SK-N-SH (cell line): ENCODE measurements around the gene EPHA6.

Source experiments
- CTCF ChIP-seq: fragments of 200-600 bp; sonication (generic); IDR thresholded peaks from 2 replicates; pipeline ENCODE4 v1.6.1; 2017; ENCODE audit warnings: antibody characterized with exemption, mild to moderate bottlenecking, moderate library complexity
- FOXM1 ChIP-seq: IDR thresholded peaks from 2 replicates; pipeline ENCODE4 v1.4.0; 2012; ENCODE audit warnings: low read depth, mild to moderate bottlenecking
- GABPA ChIP-seq: IDR thresholded peaks from 2 replicates; pipeline ENCODE4 v1.4.0; 2012; ENCODE audit warnings: low read depth, mild to moderate bottlenecking
- MXI1 ChIP-seq: IDR thresholded peaks from 2 replicates; pipeline ENCODE4 v1.6.1; 2012; ENCODE audit warnings: mild to moderate bottlenecking, low read depth, low read length, improper control_type of control experiment
- POLR2AphosphoS5 ChIP-seq: IDR thresholded peaks from 2 replicates; pipeline ENCODE4 v1.6.1; 2012; ENCODE audit warnings: low read depth, low read length
- RFX5 ChIP-seq: IDR thresholded peaks from 2 replicates; pipeline ENCODE4 v1.6.1; 2012; ENCODE audit warnings: mild to moderate bottlenecking, improper control_type of control experiment, low read length
- RXRA ChIP-seq: IDR thresholded peaks from 2 replicates; pipeline ENCODE4 v1.4.0; 2012; ENCODE audit warnings: low read depth, mild to moderate bottlenecking, borderline replicate concordance
- SIN3A ChIP-seq: IDR thresholded peaks from 2 replicates; pipeline ENCODE4 v1.6.1; 2012; ENCODE audit warnings: low read depth, mild to moderate bottlenecking, low read length, moderate library complexity, borderline replicate concordance
- USF2 ChIP-seq: fragments of 150-350 bp; IDR thresholded peaks from 2 replicates; pipeline ENCODE4 v1.6.1; 2017; ENCODE audit warnings: antibody characterized with exemption, low read length, low read depth, borderline replicate concordance
- TF ChIP-seq, protein P1 (sequence below): IDR thresholded peaks from 2 replicates; pipeline ENCODE4 v1.4.0; 2012; ENCODE audit warnings: low read depth, borderline replicate concordance

DNA sequence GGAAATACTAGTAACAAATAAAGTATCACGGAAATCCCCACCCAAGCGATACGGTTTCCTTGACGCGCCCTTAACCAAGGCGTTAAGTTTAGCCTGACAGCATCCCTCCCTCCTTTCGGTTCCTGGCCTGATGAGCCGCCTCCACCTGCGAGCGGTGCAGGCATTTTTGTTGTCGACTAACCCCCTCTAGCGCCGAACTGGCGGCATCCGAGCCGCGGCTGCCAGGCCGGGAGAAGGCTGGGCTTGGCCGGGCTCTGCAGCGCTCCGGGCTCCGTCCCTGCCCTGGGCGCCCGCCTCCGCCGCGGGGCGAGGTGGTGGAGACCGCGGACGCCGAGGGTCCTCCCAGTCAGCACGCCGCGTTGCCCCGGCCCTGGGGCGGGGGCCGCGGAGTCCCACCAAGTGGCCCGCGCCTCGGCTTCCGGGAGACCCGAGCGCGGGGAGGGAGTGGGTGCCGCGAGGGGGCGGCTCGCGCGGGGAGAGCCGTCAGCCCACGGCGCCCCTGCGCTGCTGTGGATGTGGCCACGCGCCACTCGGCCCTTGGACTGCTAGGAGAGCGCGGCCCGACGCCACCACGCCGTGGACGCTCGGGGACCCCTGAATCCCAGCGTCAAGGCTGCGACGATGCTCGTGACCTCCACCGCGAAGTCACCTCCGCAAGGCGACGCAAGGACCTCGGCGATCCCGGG, 1.1 kb upstream of the EPHA6 start:
- TF ChIP-seq GABPA (no peak), POLR2AphosphoS5 (no peak), CTCF (peak; percentile 64), RFX5 (no peak), SIN3A (no peak), FOXM1 (no peak), USF2 (no peak), RXRA (no peak), MXI1 (no peak)
- TF ChIP-seq, protein P1, sequence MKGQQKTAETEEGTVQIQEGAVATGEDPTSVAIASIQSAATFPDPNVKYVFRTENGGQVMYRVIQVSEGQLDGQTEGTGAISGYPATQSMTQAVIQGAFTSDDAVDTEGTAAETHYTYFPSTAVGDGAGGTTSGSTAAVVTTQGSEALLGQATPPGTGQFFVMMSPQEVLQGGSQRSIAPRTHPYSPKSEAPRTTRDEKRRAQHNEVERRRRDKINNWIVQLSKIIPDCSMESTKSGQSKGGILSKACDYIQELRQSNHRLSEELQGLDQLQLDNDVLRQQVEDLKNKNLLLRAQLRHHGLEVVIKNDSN: no peak
